Measurements from ENCODE around the gene MOV10. TPM values are rescaled to one million over a fixed set of nuclear protein-coding genes. Genes with fewer than 3 reads are reported as not detected.

Gene MOV10
- total RNA-seq, 1 experiment from 2014 or later, result 57.1 TPM

DNA sequence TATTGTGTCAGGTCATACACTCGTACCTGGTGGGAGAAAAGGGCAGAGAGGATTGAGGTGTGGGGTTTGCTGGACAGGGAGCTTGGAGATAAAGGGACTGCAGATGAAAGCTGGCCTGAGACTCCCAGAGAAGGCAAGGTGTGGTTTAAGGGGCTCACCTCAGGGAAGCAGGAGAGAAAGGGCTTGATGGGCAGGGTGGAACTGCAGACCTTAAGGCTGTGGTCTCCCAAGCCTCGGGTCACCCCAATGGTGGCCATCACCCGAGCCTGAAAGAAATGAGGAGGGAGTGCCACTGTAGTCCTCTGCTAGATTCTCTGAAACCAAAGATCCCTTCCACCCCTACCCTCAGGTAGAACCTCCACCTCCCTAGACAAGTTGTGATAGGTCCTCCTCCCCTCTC lies 36.1 kb downstream of the MOV10 start:
- H3K36me3 ChIP-seq (replicated peaks; ENCODE audit: control insufficient read depth, insufficient read depth, low read length), result peaks cover 3% of the 10 kb centered on the region
- peaks cover 40% of the 10 kb centered on the region for H3K27me3 ChIP-seq (ENCODE audit: control insufficient read depth, insufficient read depth, low read length)
- H3K4me3 ChIP-seq (ENCODE audit: insufficient read depth, low read depth, low read length), result no peak overlapping the region
- DNase-seq, result no peak

DNA sequence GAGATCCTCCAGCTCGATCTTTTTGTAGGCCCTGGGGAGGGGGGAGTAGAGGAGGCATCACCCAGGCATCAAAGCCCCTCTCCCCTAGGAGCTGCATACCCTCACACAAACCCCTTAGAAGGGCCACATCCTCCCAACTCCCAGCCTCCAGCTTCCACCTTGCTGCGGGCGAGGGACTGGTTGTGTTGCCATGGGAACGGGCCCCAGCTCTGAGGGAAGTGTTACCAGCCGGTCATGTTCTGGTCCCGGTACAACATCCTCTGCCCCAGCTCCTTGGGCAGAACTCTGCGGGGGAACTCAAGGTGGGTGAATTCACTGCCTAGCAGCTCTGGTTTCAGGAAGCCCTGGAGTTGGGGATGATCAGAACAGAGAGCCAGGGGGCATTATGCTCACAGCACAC lies 36.6 kb downstream of the MOV10 start:
- DNase-seq, result peak; percentile 73
- peaks cover 3% of the 10 kb centered on the region for H3K36me3 ChIP-seq (replicated peaks; ENCODE audit: control insufficient read depth, insufficient read depth, low read length)
- H3K4me3 ChIP-seq (ENCODE audit: insufficient read depth, low read depth, low read length), result no peak overlapping the region
- peaks cover 40% of the 10 kb centered on the region for H3K27me3 ChIP-seq (ENCODE audit: control insufficient read depth, insufficient read depth, low read length)

DNA sequence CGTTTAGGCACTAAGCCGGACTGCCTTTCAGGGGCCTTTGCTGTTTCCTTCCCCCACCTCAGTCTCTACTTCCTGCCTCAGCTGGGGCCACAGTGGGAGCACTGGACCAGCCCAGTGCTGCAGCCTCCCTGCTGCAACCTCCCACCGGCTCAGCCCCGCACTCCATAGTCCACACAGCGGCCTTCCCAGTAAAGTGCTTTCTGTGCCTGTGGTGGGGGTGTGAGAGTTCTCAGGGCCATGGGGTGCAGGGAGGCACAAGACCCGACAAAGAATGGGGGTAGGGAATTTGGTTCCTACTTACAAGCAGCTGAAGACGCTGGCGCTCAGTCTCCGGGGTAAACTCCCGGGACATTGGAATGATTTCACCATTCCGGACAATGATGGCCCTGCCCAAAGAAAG lies 37.2 kb downstream of the MOV10 start:
- no peak for DNase-seq
- peaks cover 39% of the 10 kb centered on the region for H3K27me3 ChIP-seq (ENCODE audit: control insufficient read depth, insufficient read depth, low read length)
- no peak overlapping the region for H3K4me3 ChIP-seq (ENCODE audit: insufficient read depth, low read depth, low read length)
- peaks cover 3% of the 10 kb centered on the region for H3K36me3 ChIP-seq (replicated peaks; ENCODE audit: control insufficient read depth, insufficient read depth, low read length)

DNA sequence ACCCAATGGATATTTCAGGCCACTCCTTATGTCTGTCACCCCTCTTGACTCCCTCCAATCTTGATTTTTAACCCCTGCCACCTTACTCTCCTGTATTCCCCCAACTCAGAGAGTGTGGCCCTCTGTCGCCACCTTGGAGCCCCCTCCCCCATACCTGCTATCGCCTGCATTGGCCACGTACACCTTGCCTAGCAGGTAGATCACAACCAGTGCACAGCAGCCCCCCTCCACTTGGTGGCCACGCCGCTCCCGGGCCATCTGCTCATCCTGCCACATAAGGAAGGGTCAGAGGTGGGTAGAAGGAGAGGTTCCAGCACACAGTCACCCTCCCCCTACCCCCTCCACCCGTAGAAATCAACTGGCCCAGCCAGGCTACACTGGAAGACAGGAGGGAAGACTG lies 37.7 kb downstream of the MOV10 start:
- H3K4me3 ChIP-seq (ENCODE audit: insufficient read depth, low read depth, low read length), result no peak overlapping the region
- H3K36me3 ChIP-seq (replicated peaks; ENCODE audit: control insufficient read depth, insufficient read depth, low read length), result peaks cover 3% of the 10 kb centered on the region
- H3K27me3 ChIP-seq (ENCODE audit: control insufficient read depth, insufficient read depth, low read length), result peaks cover 39% of the 10 kb centered on the region
- no peak for DNase-seq

DNA sequence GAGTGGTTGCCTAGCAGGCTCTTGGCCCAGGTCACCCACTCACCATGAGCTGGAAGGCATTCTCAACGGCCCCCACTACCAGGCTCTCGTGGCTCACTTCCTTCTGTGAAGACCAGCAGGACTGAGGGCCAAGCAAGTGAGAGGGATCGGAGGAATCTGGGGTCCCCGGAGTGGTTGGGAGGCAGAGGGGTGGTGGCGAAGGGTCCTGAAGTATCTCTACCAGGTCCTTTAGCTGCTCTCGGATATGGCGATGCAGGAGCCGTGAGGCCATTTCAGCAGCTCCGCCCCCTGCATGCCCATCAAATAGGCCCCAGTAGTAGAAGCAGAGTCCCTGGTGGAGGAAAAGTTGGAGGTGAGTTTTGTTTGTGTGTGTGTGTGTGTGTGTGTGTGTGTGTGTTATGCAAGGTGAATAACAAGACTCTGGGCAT lies 38.3 kb downstream of the MOV10 start:
- Histone ChIP-seq H3K36me3 (replicated peaks; ENCODE audit: control insufficient read depth, insufficient read depth, low read length) (peaks cover 3% of the 10 kb centered on the region), H3K27me3 (ENCODE audit: control insufficient read depth, insufficient read depth, low read length) (peaks cover 39% of the 10 kb centered on the region), H3K4me3 (ENCODE audit: insufficient read depth, low read depth, low read length) (no peak overlapping the region)
- no peak for DNase-seq

DNA sequence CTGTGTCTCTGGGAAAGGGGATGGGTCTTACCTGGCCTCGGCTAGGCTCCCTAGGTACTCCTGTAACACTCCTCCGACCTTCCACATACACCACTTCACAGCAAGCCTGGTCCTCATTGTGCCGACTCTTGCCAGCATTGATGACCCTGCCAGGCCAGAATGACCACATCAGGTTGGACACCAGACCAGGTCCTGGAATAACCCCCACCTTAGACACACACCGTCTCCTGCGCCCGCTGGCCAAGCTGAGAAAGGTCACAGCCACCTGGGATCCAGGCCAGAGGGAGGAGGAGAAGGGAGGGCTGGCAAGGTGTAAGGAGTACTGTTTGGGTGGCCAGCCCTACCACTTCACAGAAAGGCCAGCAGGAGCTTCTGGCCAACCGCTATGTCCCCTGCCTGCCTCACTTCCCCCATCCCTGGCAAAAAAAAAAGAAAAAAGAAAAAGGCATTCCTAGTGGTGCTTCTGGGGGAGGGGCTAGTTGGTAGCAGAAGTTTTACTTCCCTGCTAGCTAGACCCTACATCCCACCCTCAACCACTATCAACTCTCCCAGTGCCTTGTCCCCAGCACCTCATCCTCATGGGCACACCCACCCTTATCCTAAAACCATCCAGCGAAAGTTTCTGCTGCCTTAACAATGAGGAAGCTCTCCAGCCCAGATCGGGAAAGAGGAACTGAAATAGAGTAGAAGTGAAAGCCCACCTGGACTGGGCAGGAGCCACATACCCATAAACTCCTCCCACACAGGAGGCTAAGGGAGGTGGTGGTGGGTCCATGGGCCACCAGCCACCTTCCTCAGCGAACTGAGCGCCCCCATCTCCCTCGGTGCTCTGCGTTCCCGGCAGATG lies 39.2 kb downstream of the MOV10 start:
- H3K4me3 ChIP-seq (ENCODE audit: insufficient read depth, low read depth, low read length), result peak overlapping the region; percentile 81
- peak; percentile 56 for DNase-seq
- peaks cover 42% of the 10 kb centered on the region for H3K27me3 ChIP-seq (ENCODE audit: control insufficient read depth, insufficient read depth, low read length)
- peaks cover 3% of the 10 kb centered on the region for H3K36me3 ChIP-seq (replicated peaks; ENCODE audit: control insufficient read depth, insufficient read depth, low read length)

DNA sequence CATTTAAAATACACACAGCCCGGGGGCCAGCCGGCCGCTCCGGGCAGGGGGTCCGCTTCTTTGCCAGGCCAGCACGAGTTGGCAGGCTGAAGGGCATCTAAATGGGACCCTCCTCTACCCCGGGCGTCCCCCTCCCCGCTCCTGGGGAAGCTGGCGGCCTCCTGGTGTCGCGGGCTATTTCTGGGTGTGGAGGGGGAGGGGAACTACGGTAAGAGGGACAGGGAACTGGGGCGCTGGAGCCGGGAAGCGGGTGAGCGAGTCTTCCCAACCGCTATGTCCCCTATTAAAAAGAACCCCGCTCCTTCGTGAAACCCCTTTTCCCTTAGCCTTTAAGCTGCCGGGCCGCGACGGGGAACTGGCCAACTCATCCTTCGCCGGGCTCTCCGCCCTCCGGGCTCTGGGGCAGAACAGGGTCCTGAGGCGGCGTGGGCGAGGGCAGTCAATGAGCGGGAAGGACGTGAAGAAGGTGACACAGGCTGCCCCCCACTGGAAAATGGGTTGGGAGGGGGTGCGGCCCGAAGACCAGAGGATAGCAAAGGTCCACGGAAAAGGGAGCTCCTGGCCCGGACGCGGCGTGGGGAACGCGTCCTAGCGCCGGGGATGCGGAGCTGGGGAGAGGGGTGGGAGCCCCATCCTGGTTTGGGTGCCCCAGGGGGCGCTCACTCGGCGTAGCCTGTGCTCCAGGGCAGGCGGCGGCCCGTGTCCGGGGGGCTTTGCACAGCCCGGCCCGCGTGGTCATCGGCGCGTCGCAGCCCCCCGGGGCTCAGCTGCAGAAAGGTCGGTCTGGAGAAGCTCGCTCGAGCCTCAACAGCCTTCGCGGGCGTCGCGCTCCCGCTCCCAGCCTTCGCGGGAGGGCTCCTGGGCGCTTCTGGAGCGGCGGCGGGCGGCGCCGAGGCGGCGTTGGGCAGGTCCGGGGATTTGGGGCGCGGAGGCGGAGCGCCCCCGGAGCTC lies 40.1 kb downstream of the MOV10 start:
- Histone ChIP-seq H3K4me3 (ENCODE audit: insufficient read depth, low read depth, low read length) (peak overlapping the region; percentile 81), H3K36me3 (replicated peaks; ENCODE audit: control insufficient read depth, insufficient read depth, low read length) (peaks cover 3% of the 10 kb centered on the region), H3K27me3 (ENCODE audit: control insufficient read depth, insufficient read depth, low read length) (peaks cover 50% of the 10 kb centered on the region)
- DNase-seq, result peak; percentile 83

DNA sequence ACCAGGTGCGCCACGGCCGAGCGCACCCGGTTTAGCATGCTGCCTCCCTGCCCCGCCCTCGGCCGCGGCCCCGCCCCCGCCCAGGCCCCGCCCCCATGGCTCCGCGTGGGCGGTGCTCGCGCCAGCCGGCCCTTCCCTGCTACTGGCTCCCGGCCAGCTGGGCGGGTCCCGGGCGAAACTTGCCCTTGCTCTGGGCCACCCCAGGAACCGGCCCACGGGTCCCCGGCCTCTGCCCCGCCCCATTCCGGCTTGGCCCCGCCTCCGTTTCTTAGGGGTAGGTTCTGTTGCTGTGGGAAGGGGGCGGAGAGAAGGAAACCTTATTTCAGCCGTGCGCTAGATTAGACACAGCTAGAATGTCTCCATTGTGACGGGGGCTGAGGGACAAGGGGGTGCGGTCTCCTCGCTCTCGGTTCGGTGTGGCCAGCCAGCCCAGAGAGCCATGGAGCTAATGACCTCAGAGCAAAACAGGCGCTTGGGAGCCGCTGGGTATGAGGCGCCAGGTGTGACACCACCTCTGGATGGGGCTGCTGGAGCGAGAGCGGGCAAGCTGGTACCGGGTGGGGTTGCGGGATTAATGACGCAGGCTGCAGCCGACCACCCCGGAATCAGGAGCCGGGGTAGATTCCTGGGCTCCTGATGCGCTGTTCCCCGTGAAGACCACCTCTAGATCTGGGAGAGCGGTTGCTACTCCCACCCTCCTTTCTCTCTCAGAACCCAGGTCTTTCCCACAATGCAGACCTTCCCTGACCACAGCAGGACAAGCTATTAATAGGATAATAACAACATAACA lies 41.0 kb downstream of the MOV10 start, which contains the start of gene PPM1J:
TSS of gene PPM1J (minus strand) at position 69 of the 790 bp plus-strand sequence. CDS start at position 38, 31 bp downstream.
- peaks cover 57% of the 10 kb centered on the region for H3K27me3 ChIP-seq (ENCODE audit: control insufficient read depth, insufficient read depth, low read length)
- H3K36me3 ChIP-seq (replicated peaks; ENCODE audit: control insufficient read depth, insufficient read depth, low read length), result peaks cover 1% of the 10 kb centered on the region
- DNase-seq, result peak; percentile 100
- peak within 1 kb of the TSS; percentile 81 for H3K4me3 ChIP-seq (ENCODE audit: insufficient read depth, low read depth, low read length)

DNA sequence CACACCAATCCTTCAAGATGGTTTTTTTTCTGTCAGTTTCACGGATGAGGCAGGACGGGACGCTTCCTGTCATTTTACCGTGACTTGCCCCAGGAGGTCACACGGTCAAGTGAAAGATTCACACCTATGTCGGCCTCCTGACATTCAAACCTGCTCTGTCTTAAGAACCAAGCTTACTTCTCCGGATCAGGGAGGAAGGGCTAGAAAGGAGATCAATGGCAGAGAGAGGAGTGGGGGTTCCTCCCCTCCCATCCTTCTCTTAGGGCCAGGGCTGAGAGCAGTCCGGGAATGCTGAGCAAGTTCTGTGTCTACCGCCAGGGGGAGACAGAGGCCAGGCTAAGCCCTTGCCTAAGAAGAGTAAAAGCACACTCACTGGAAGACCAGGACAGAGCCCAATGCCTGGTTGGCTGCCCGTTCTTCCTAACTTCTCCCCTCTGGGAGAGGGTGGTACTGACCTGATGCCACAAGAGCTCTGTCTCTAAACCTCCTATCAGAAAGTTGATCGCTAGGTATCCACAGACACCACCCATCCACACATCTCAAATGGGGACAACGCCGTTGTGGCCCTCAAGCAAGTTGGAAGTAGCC lies 41.8 kb downstream of the MOV10 start:
- H3K36me3 ChIP-seq (replicated peaks; ENCODE audit: control insufficient read depth, insufficient read depth, low read length), result no peaks in the 10 kb centered on the region
- peak; percentile 93 for DNase-seq
- peak overlapping the region; percentile 58; the same call in 1 of the 2 replicates for H3K4me3 ChIP-seq (ENCODE audit: insufficient read depth, low read depth, low read length)
- peaks cover 59% of the 10 kb centered on the region for H3K27me3 ChIP-seq (ENCODE audit: control insufficient read depth, insufficient read depth, low read length)

DNA sequence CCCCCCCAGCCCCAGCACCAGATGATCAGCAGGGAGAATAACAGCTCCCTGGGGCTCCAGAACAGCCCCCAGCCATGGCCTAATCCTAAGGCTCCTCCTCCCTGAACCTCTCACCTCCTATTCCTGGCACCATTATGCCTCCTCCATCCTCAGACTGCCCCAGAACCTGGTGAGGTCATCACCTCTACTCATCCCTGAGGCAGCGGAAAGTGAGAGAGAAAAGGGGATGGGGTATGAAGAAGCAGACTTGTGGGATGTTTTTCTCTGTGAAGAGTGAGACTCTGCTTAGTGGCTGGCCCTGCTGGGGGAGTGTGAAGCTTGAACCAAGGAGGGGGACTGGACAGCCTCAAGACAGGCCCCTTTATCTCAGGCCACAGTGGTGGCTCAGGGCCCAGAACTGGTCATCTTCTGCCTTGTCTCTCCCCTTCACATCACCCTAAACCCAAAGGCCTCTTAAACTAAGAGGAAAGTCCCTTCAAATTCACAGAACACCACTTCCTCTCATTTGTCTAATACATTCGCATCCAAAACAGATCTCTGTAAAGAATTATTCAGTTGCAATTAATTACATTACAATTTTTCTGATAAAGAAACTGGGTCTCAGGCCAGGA lies 42.9 kb downstream of the MOV10 start:
- no peak for DNase-seq
- Histone ChIP-seq H3K4me3 (ENCODE audit: insufficient read depth, low read depth, low read length) (no peak overlapping the region), H3K36me3 (replicated peaks; ENCODE audit: control insufficient read depth, insufficient read depth, low read length) (no peaks in the 10 kb centered on the region), H3K27me3 (ENCODE audit: control insufficient read depth, insufficient read depth, low read length) (peaks cover 63% of the 10 kb centered on the region)

DNA sequence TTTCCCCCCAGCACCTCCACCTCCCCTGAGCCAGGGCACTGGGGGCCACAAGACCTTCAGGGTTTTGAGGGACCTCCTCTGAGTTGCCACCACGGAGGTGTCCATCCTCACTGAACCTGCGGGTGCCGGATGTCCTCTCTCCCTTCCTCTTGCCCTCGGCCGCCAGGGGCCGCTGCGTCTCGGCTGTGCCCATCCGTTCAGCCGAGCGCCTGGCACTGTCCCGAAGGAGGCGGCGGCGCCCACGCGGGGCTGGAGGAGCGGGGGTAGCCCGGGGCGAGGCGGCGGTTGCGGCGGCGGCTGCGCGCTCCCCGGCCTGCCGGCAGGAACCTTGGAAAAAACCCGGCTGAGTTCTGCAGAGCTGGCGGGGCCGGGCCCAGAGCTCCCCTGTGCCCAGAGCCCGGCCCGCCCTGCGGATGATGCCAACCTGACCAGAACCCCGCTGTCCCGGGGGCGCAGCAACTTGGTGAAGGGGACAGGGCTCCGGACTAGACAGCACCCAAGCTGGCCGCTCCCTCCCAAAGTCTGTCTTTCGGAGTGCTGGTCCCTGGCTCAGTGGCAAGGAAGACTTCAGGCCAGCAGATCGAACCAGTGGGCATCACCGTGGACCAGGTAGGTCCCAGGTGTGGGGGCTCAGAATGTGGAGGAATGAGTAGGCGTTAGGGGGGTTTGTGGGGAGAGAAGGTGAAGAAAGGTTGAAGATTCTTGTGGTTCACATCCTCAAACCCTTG lies 44.4 kb downstream of the MOV10 start:
- H3K36me3 ChIP-seq (replicated peaks; ENCODE audit: control insufficient read depth, insufficient read depth, low read length), result no peaks in the 10 kb centered on the region
- DNase-seq, result peak; percentile 93
- H3K4me3 ChIP-seq (ENCODE audit: insufficient read depth, low read depth, low read length), result no peak overlapping the region
- H3K27me3 ChIP-seq (ENCODE audit: control insufficient read depth, insufficient read depth, low read length), result peaks cover 65% of the 10 kb centered on the region

DNA sequence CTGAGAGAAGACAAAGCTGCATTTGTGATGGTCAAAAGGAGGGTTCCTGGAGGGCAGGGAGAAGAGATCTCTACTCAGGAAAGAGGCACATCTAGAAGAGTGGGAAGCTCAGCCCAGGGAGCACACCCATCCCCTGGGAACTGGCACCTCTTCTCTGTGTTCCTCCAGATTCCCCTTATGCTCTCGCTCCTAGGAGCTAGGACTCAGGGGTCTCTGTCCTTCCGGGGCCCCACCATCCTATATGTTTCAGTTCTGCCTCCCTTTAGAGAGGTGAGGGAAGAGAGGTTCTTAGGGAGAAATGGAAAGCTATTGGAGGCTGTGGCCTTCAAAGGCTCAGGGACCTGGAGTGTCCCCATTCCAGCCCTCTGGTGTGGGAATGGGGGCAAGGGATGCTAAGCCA lies 45.2 kb downstream of the MOV10 start:
- no peak for DNase-seq
- H3K36me3 ChIP-seq (replicated peaks; ENCODE audit: control insufficient read depth, insufficient read depth, low read length), result no peaks in the 10 kb centered on the region
- H3K4me3 ChIP-seq (ENCODE audit: insufficient read depth, low read depth, low read length), result no peak overlapping the region
- peaks cover 59% of the 10 kb centered on the region for H3K27me3 ChIP-seq (ENCODE audit: control insufficient read depth, insufficient read depth, low read length)

DNA sequence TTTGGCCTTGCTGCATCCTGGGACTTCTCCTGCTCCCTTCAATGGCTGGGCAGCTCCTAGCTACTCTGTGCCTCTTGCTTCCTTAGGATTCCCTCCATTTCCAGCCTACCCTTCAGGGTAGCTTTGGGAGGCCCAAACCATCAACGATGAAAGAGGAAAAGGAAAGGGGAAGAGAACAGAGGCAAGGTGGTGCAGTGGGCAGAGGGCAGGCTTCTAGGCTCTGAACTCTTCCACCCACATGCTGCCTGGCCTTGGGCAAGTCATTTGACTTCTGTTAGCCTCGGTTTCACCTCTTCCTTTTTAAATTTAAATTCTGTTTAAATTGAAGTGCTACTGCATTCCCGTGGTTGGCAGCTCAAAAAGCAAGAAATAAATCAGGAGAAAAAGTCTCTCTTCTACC lies 46.3 kb downstream of the MOV10 start:
- Histone ChIP-seq H3K36me3 (replicated peaks; ENCODE audit: control insufficient read depth, insufficient read depth, low read length) (no peaks in the 10 kb centered on the region), H3K4me3 (ENCODE audit: insufficient read depth, low read depth, low read length) (no peak overlapping the region), H3K27me3 (ENCODE audit: control insufficient read depth, insufficient read depth, low read length) (peaks cover 52% of the 10 kb centered on the region)
- no peak for DNase-seq
